MV-4-11 (cell line): ENCODE measurements around the gene C6orf141.
"Not testable (repeated sequence)": the region's sequence is repeated elsewhere in the genome, so short reads cannot be mapped to it uniquely, and the experiment has no call there.

Experiments
- DNase-seq: peaks from one replicate; lab custom pipeline; 2025; lab: John Stamatoyannopoulos, UW

C6orf141 gene

DNA sequence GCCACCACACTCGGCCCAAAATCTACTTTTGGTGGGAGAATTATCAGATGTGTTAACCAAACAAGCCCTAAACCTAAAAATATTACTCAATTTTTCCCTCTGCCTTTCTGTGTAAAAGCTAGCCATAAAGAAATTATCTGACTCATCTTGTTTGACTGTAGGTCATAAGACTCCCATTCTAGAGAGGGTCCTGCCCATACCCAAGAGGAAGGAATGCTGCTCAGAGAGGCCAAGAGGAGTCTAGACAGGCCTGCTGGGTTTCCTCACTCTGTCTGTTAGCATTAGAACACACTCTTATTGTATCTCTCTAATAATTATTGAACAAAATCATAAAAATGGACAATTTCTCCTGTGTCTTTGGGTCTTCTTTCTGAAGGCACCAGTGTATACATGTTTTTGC, 26.1 kb downstream of the C6orf141 start:
- no peak for DNase-seq

DNA sequence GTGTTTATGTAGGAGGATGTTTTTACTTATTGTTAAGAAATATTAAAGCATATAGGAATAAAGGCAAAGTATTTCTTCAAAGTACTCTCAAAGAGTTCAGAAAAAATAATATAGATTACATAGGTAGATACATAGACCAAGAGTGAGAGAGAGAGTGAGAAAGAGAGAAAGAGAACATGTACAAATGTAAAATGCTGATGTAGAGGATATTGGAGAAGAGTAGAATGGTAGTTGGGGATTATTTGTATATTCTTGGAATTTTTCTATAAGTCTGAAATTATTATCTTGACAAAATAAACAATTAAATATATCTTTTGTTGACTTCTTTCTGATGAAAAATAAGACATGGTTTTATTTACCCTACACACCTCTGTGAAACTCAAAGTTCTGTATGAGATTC, 29.2 kb downstream of the C6orf141 start:
- no peak for DNase-seq

DNA sequence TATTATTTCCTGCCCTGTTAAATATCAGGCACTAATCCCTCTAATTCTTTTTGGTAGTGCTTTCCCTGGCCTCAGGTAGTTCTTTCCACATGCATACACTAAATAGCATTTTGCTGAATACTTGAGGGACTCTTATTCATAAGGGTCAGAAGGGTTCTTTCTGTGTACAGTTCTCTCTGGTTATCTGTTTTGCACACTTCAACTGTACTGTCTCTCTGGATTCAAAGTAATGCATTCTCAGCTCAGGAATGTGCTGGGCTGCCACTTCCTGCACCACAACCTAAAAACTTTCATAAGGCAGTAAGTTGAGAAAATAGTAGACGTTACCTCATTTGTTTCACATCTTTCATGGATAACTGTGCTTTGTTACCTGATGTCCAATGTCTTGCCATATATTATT, 32.1 kb downstream of the C6orf141 start:
- DNase-seq: no peak

DNA sequence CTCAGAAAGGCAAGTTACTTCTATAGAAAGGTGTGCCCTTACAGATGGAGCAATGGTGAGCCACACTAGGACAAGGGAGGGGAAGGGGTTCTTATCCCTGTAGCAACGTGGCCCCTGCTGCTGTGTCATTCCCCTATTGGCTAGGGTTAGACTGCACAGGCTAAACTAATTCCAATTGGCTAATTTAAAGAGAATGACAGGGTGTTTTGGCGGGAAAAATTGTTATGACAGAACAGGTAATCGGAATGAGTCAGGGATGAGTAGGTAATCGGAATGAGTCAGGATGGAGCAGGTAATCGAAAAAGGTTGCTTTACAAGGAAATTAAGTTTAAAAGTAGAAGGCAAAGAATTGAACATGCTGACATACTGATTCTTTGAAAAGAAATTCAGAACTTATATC, 36.8 kb downstream of the C6orf141 start:
- DNase-seq: not testable (repeated sequence)
